GM23248 (cell line): Measurements from ENCODE around the gene CWF19L2.

Experiments
- EZH2 ChIP-seq: fragments of 200-600 bp; sonication (generic); IDR thresholded peaks from 2 replicates; pipeline ENCODE4 v1.6.1; 2018; ENCODE audit warnings: antibody characterized with exemption, mild to moderate bottlenecking; ENCODE audit not compliant: insufficient read depth, poor library complexity, severe bottlenecking
- EZH2phosphoT487 ChIP-seq: fragments of 200-600 bp; sonication (generic); IDR thresholded peaks from 2 replicates; pipeline ENCODE4 v1.6.1; 2018; ENCODE audit warnings: antibody characterized with exemption, moderate library complexity, mild to moderate bottlenecking, low read depth; ENCODE audit not compliant: insufficient read depth

- TF ChIP-seq EZH2 (no peak), EZH2phosphoT487 (no peak)
These were observed at the start of gene CWF19L2 for GRCh38 chr11:107457558-107458271.
